Stimulated activated CD4-positive, alpha-beta T cell treated with anti-CD3 and anti-CD28 coated beads, Interleukin-4, amount 100 ng/mL, for 48 hours (primary cell): ENCODE measurements around the gene GRAMD1B.
"Not testable (repeated sequence)": the region's sequence is repeated elsewhere in the genome, so short reads cannot be mapped to it uniquely, and the experiment has no call there.

Experiments used
- DNase-seq, 2 donors: peaks; one replicate each; pipeline ENCODE4 v3.0.0-alpha.2; 2020; ENCODE audit warnings: low read depth in 2 of 2

Gene GRAMD1B

GRCh38 chr11:123640677-123641494 is 210.8 kb downstream of the GRAMD1B start:
- DNase-seq, result peak; percentile 20 to 44

GRCh38 chr11:123641495-123641840 is 211.4 kb downstream of the GRAMD1B start:
- no peak for DNase-seq

- no peak for DNase-seq
Observed at GRCh38 chr11:123642435-123642834, 212.4 kb downstream of the GRAMD1B start.

- DNase-seq, result no peak
Observed at GRCh38 chr11:123645286-123645975, 215.4 kb downstream of the GRAMD1B start.

- DNase-seq, result no peak
Observed at GRCh38 chr11:123650901-123651300, 220.8 kb downstream of the GRAMD1B start.

- no peak for DNase-seq
Observed at GRCh38 chr11:123652599-123652998, 222.5 kb downstream of the GRAMD1B start.

- no peak for DNase-seq
Observed at GRCh38 chr11:123653483-123653826, 223.4 kb downstream of the GRAMD1B start.

GRCh38 chr11:123653827-123654565 is 223.9 kb downstream of the GRAMD1B start:
- DNase-seq, result peak in 1 of 2 donors; percentile 25

- peak in 1 of 2 donors; percentile 20 for DNase-seq
Observed at GRCh38 chr11:123654566-123655081, 224.6 kb downstream of the GRAMD1B start, which contains the start of gene SCN3B. Gene SCN3B, minus strand, starts transcription at chr11:123654624. Its CDS starts 823 bp downstream, at chr11:123653801.

- no peak for DNase-seq
Observed at GRCh38 chr11:123659311-123659710, 229.2 kb downstream of the GRAMD1B start.

- not testable (repeated sequence) for DNase-seq
Observed at GRCh38 chr11:123659965-123660364, 229.9 kb downstream of the GRAMD1B start.

GRCh38 chr11:123665306-123665705 is 235.2 kb downstream of the GRAMD1B start:
- DNase-seq, result no peak

- no peak for DNase-seq
Observed at GRCh38 chr11:123670081-123670480, 240.0 kb downstream of the GRAMD1B start.

- no peak for DNase-seq
Observed at GRCh38 chr11:123671534-123671933, 241.5 kb downstream of the GRAMD1B start.

- no peak for DNase-seq
Observed at GRCh38 chr11:123672568-123672967, 242.5 kb downstream of the GRAMD1B start.

GRCh38 chr11:123674297-123674696 is 244.2 kb downstream of the GRAMD1B start:
- DNase-seq, result no peak
